Germinal center (tissue), 1 donor: ENCODE results near the gene INSYN1.

Experiments
- DNase-seq: peaks from one replicate; pipeline ENCODE4 v3.0.0; 2012; ENCODE audit warnings: mixed read lengths, low spot score

INSYN1 gene

GRCh38 chr15:73687351-73687750, 65.8 kb downstream of the INSYN1 start:
- DNase-seq = no peak

GRCh38 chr15:73686781-73687256, 66.3 kb downstream of the INSYN1 start:
- DNase-seq = no peak

GRCh38 chr15:73685981-73686380, 67.2 kb downstream of the INSYN1 start:
- DNase-seq = no peak
